Stimulated activated CD4-positive, alpha-beta T cell treated with anti-CD3 and anti-CD28 coated beads, TNF-alpha, amount 100 ng/mL, for 24 hours (primary cell): Measurements from ENCODE around the gene WNT4.

Experiments
- DNase-seq, 3 experiments: peaks; one replicate each; pipeline ENCODE4 v3.0.0-alpha.2; 2020; ENCODE audit warnings: low read depth in 3 of 3

WNT4 gene

GRCh38 chr1:22143065-22144033 is at the start of gene WNT4:
Gene WNT4, minus strand, starts transcription at chr1:22143097. Its CDS starts 175 bp downstream, at chr1:22142922.
- DNase-seq = peak in 1 of 3 experiments; percentile 34

GRCh38 chr1:22190731-22191130 is 47.8 kb upstream of the WNT4 start:
- DNase-seq = no peak

- no peak for DNase-seq
Measured at GRCh38 chr1:22190251-22190650, 47.4 kb upstream of the WNT4 start.

GRCh38 chr1:22189619-22190018 is 46.7 kb upstream of the WNT4 start:
- no peak for DNase-seq

GRCh38 chr1:22188914-22189313 is 46.0 kb upstream of the WNT4 start:
- no peak for DNase-seq

GRCh38 chr1:22188436-22188835 is 45.5 kb upstream of the WNT4 start:
- DNase-seq = no peak

- no peak for DNase-seq
Measured at GRCh38 chr1:22186311-22186710, 43.4 kb upstream of the WNT4 start.

GRCh38 chr1:22184892-22185612 is 42.2 kb upstream of the WNT4 start:
- no peak for DNase-seq

GRCh38 chr1:22184454-22184853 is 41.6 kb upstream of the WNT4 start:
- DNase-seq = no peak

- no peak for DNase-seq
Measured at GRCh38 chr1:22182715-22183114, 39.8 kb upstream of the WNT4 start.

GRCh38 chr1:22179197-22179803 is 36.4 kb upstream of the WNT4 start:
- no peak for DNase-seq

GRCh38 chr1:22177354-22178003 is 34.6 kb upstream of the WNT4 start:
- no peak for DNase-seq

GRCh38 chr1:22176258-22176657 is 33.4 kb upstream of the WNT4 start:
- peak in 2 of 3 experiments; percentile 9 to 26 for DNase-seq

GRCh38 chr1:22174446-22175220 is 31.7 kb upstream of the WNT4 start:
- no peak for DNase-seq

- no peak for DNase-seq
Measured at GRCh38 chr1:22171951-22172715, 29.2 kb upstream of the WNT4 start.

GRCh38 chr1:22169816-22170215 is 26.9 kb upstream of the WNT4 start:
- no peak for DNase-seq

- no peak for DNase-seq
Measured at GRCh38 chr1:22168412-22168973, 25.6 kb upstream of the WNT4 start.

- no peak for DNase-seq
Measured at GRCh38 chr1:22166439-22166838, 23.5 kb upstream of the WNT4 start.

GRCh38 chr1:22164841-22165808 is 22.2 kb upstream of the WNT4 start:
- DNase-seq = no peak
